Raji (cell line): ENCODE results near the gene USP11.
A peak's percentile ranks its signal among the peaks of the same experiment; 100 is the strongest.

Source experiments
- POLR2A ChIP-seq: IDR thresholded peaks from 2 replicates; pipeline ENCODE4 v1.6.1; 2011; ENCODE audit warnings: low read depth, low read length, control low read depth; ENCODE audit not compliant: insufficient read depth

Gene USP11

GRCh38 chrX:47229427-47229826, 3.4 kb upstream of the USP11 start:
- TF ChIP-seq POLR2A = no peak

GRCh38 chrX:47230136-47230868, 2.5 kb upstream of the USP11 start:
- no peak for TF ChIP-seq POLR2A

- no peak for TF ChIP-seq POLR2A
These were observed 1.6 kb upstream of the USP11 start for GRCh38 chrX:47231167-47231566.

DNA sequence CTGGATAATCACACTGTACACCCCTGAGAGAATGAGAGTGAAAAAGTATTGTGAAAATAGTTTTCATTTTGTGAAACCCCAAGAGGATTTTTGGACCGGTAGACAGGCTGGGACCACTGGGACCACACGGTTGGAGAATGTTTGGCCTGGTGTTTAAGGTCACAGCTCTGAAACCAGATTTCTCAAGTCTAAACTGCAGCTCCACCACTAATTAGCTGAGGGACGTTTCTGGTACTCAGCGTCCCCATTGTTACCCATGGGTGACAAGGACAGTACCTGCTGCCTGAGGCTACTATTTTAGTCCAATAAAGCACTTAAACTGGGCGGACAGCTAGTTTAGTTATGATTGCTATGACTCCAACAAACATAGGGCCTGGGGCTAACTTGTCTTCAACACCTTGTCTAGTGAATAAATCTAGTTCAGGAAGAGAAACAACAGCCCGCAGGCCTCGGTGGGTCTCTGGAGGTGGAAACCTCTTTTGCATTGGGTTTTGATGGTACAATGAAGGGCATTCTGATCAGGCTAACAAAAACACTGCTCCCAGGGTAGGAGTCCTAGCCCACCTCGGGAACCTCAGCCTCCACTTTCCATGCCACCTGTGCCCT, 509 bp upstream of the USP11 start:
- no peak for TF ChIP-seq POLR2A

- peak; percentile 50; the same call in 1 of the 2 replicates for TF ChIP-seq POLR2A
These were observed 714 bp downstream of the USP11 start for GRCh38 chrX:47233333-47234113.

DNA sequence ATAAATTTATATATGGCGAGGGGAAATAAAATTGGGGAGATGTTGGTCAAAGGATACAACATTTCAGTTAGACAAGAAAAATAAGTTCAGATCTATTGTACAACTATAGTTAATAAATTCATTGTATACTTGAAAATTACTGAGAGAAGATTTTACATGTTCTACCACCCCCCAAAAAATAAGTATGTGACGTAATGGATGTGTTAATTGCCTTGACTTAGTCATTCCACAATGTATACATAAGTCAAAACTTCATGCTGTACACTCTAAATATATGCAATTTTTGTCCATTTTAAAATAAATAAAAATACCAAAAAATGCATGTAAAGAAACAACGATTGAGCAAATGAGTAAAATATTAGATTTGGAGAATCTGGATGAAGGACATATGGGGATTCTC, 1.8 kb downstream of the USP11 start:
- TF ChIP-seq POLR2A = no peak

GRCh38 chrX:47235691-47236103, 2.9 kb downstream of the USP11 start:
- no peak for TF ChIP-seq POLR2A

GRCh38 chrX:47239199-47239598, 6.4 kb downstream of the USP11 start:
- no peak for TF ChIP-seq POLR2A

- TF ChIP-seq POLR2A = no peak
These were observed 7.2 kb downstream of the USP11 start for GRCh38 chrX:47239898-47240545.

- no peak for TF ChIP-seq POLR2A
These were observed 7.8 kb downstream of the USP11 start for GRCh38 chrX:47240619-47241018.

DNA sequence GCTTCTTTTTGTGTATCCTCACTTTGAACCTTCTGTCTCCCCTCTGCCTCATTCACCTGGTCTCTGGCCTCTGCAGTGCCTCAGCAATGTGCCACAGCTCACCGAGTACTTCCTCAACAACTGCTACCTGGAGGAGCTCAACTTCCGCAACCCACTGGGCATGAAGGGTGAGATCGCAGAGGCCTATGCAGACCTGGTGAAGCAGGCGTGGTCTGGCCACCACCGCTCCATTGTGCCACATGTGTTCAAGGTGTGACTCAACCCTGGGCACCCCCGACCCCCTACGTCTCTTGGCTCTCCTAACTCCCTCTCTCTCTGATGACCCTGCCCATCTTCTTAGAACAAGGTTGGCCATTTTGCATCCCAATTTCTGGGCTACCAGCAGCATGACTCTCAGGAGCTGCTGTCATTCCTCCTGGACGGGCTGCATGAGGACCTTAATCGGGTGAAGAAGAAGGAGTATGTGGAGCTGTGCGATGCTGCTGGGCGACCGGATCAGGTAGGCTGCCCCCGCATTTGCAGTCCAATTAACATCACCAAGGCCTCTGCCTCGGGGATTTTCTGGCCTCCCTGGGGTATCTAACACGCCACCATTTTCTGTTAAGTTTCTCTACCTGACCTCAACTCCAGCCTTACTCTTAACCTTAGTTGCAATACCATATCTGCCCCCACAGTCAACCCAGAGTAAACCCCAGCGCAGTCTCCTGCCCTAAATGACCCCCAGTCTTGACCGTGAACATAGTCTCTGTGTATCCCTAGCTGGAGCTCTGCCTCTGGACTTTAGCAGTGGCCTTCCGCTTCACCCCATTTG, 8.6 kb downstream of the USP11 start:
- no peak for TF ChIP-seq POLR2A

DNA sequence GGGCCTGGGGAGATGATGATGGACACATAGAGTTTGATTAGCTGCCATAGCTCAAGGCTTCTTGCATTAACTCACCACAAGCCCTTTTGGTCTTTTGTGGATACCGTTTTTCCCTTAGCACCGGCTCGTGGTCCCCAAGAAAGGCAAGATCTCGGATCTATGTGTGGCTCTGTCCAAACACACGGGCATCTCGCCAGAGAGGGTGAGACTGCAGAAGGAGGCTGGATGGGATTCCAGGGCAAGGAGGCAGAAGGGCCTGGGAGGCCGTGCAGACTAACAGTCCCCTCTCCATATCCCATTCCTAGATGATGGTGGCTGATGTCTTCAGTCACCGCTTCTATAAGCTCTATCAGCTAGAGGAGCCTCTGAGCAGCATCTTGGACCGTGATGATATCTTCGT, 9.5 kb downstream of the USP11 start:
- no peak for TF ChIP-seq POLR2A

- TF ChIP-seq POLR2A = no peak
These were observed 10.5 kb downstream of the USP11 start for GRCh38 chrX:47243351-47243750.

DNA sequence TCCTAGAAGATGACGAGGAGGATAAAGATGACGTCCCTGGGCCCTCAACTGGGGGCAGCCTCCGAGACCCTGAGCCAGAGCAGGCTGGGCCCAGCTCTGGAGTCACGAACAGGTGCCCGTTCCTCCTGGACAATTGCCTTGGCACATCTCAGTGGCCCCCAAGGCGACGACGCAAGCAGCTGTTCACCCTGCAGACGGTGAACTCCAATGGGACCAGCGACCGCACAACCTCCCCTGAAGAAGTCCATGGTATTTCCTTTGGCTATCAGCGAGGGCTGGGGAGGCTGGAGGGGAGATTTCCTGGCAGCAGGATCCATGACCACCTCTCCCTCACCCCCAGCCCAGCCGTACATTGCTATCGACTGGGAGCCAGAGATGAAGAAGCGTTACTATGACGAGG, 11.9 kb downstream of the USP11 start:
- TF ChIP-seq POLR2A = no peak

- no peak for TF ChIP-seq POLR2A
These were observed 12.3 kb downstream of the USP11 start for GRCh38 chrX:47245156-47245555.
